B cell (primary cell): ENCODE measurements around the gene CDK6.

Experiments
- CTCF ChIP-seq: fragments of 200-600 bp; IDR thresholded peaks from one replicate; pipeline ENCODE4 v1.8.0; 2022; ENCODE audit warnings: antibody characterized with exemption, mild to moderate bottlenecking
- EZH2 ChIP-seq: IDR thresholded peaks from 2 replicates; pipeline ENCODE4 v1.6.1; 2012; ENCODE audit warnings: borderline replicate concordance, low read depth, mild to moderate bottlenecking, moderate library complexity, low read length; ENCODE audit not compliant: insufficient read depth, poor library complexity, severe bottlenecking

GRCh38 chr7:92880212-92881090, 44.1 kb upstream of the CDK6 start:
- TF ChIP-seq CTCF (no peak), EZH2 (no peak)
